CD1c-positive myeloid dendritic cell (primary cell): ENCODE data around the gene MESP2.

Experiments used
- DNase-seq: peaks from one replicate; pipeline ENCODE4 v3.0.0-alpha.2; 2016; ENCODE audit errors: extremely low spot score

Gene MESP2

GRCh38 chr15:89755701-89756100, 20.4 kb upstream of the MESP2 start:
- DNase-seq: no peak

DNA sequence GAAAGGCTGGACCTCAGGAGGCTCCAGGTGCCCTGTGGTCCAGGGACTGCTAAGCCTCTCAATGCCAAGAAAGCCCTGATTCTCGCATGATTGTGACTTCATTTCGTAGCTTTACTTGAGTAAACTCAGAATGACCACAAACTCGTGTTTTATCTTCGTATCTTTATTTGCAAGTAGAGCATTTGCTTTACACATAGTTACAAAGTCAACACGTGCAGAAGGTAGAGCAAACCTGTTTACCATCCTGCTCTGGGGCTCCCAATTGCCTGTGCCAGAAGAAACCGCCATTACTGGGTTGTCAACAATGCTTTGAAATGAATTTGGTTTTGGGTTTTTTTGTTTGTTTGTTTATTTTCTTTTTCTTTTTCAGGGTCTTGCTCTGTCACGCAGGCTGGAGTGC, 19.2 kb upstream of the MESP2 start:
- no peak for DNase-seq

- DNase-seq: no peak
Observed at GRCh38 chr15:89758283-89758682, 17.8 kb upstream of the MESP2 start.

DNA sequence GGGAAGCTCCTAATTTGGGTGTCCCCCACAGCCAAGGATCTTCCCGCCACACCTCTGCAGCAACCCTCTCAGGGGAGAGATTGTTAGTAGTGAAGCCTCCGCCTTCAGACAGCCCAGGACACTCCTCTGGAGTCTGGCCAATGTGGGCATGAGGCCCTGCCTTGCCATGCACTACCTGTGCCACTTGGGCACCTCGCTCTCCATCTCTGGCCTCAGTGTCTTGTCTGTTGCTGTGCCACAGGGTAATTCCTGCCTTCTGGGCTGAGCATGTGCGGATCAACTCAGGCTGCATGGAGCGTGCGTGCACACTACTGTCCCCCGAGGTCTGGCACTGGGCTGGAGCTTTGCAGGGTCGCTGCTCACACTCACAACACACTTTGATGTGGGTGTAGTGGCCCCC, 17.2 kb upstream of the MESP2 start:
- no peak for DNase-seq

DNA sequence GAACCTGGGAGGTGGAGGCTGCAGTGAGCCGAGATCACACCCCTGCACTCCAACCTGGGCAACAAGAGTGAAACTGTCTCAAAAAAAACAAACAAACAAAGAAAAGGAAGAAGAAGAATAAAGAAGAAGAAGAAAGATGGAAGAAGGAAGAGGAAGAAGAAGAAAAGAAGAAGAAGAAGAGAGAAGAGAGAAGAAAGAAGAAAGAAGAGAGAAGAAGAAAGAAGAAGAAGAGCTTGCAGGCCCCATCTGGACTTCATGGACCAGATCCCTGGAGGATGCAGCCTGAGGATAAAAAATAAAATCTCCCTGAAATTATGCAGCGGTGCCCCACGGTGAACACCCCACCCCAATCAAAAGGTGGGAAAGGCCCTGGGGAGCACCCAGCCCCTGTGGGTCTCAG, 16.3 kb upstream of the MESP2 start:
- DNase-seq: no peak

GRCh38 chr15:89760303-89761008, 15.7 kb upstream of the MESP2 start:
- peak; percentile 87 for DNase-seq

DNA sequence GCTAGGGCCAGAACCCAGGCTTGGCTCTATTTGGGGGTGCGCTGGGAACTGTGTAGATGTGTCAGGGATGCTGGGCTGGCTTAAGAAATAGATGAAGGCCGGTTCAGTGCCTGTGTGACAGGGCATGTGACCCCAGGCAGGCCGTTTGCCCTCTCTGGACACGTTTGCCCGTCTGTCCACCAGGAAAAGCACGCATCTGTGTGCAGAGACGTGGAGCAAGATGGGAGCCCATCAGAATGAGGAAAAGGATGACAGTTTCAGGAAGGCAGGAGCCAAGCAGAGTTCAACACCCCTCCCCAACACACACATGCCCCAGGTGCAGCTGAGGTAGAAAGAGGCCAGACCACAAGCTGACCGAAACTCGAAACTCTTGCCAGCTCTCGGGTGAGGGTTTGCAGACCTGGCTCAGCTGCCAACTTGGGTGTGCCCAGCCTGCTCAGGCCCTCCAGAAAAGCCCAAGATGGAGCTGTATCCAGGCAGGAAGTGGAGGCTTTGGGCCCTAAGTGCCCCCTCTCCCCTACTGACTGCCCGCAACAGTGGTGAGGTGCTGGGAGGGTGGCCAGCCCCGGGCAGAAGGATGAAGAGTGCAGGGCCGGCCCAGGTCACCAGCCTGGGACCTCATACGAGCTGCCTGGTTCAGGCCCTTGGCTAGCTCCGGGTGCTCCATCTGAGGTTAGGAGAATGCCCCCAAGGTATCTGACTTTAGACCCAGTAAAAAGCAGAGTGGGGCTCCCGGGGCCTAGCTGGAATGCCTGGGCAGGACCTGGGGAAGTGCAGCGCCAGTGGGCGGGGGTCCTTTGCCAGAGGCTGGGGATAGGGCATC, 14.9 kb upstream of the MESP2 start:
- no peak for DNase-seq

DNA sequence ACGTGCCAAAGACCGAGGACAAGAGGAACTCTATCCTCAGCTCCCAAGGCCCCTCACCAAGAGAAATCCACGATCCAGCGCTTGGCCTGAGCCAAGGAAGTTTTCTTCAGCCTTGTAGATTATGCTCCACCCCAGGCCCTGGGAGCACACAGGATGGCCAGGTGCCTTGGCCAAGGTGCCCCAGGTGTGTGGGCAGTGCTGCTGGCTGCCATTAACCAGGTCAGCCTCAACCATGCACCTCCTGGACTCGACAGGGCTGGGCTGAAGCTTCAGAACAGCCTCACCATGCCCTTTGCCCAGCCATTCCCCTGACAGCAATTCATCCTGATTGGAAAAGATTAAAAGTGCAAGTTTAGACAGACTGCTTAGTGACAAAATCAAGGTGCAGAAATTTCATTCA, 14.2 kb upstream of the MESP2 start:
- DNase-seq: no peak

- DNase-seq: no peak
Observed at GRCh38 chr15:89765694-89766093, 10.4 kb upstream of the MESP2 start.

- DNase-seq: no peak
Observed at GRCh38 chr15:89766357-89767311, 9.5 kb upstream of the MESP2 start.

DNA sequence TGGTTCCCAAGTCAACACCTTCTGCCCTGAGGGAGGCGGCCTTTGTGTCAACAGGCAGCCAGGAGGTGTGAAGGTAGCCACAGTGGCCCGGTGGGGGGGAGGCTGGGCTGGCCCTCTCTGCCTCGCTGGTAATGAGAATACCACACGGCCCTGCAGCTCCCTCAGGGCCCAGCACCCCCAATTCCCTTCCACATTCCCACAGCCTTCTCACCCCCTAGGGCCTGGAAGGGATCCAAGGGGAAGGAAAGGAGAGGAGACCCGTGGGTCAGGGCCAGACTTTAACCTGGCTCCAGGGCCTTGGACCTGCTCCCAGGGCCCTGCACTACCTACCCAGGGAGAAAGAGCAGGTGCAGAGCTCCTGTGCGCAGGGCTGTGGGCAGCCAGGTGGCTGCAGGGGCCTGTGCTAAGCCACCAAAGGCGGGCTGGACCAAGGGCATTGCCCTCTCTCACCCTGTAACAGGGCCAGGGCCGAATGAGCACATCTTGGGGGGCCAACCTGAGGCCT, 8.7 kb upstream of the MESP2 start:
- no peak for DNase-seq

DNA sequence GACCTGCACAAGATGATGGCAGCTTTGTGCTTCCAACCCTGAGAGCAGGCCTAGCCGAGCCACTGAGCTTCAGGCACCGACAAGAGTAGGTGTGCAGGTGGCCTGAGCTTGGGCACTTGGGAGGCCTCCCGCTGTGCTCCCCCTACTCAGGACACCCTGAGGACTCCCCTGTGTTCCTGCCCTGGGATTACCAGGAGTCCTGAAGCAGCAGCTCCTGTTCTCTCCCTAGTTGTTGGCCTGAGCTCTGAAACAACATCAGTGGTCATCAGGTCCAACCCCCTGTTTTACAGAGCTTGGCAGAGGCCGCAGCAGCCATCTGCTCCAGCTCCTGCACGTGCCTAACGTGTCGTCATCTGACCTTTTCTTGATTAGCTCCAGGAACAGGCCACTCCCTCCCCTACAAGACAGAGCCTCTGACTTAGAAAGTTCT, 8.0 kb upstream of the MESP2 start:
- no peak for DNase-seq

DNA sequence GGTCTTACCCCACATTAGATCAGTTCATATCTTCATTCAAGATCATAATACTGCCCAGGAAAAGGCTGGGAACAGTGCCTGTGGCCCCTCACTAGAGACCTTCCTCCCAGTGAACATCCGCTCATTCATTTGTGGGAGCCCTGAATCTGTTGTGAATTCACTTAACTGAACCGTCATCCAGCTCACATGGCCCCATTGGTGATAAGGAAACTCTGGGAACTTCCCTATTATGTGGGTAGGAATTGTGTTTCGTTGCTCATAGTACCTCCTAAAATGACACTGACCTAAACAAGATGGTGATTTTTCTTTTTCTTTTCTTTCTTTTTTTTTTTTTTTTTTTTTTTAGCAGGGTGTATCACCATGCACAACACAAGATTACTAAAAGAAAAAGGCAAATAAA, 6.8 kb upstream of the MESP2 start:
- DNase-seq: peak; percentile 72

- no peak for DNase-seq
Observed at GRCh38 chr15:89770041-89770440, 6.1 kb upstream of the MESP2 start.

DNA sequence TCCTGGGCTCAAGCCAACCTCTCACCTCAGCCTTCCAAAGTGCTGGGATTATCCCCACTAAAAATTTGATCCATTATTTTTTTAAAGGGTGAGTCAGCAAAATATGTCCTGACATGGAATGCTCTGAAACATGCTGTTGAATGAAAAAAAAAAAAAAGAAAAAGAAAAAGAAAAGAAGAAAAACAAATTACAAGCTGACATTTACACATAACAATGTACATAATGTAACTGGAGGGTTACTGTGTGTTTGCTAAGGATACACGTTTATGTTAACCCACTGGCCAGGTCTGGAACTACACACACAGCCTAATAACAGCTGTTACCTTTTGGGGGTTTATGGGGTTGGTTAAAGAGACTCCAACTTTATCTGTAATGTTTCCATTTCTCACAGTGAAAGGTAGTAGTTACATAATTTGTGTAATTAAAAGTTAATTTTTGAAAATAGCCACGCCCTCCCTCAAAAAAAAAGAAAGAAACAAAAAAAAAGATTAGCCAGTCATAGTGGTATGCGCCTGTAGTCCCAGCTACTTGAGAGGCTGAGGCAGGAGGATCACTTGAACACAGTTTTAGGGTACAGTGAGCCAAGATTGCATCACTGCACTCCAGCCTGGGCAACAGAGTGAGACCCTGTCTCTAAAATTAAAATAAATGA, 3.1 kb upstream of the MESP2 start:
- no peak for DNase-seq

- no peak for DNase-seq
Observed at GRCh38 chr15:89774492-89774891, 1.6 kb upstream of the MESP2 start.

GRCh38 chr15:89775815-89776214, 317 bp upstream of the MESP2 start:
- no peak for DNase-seq

DNA sequence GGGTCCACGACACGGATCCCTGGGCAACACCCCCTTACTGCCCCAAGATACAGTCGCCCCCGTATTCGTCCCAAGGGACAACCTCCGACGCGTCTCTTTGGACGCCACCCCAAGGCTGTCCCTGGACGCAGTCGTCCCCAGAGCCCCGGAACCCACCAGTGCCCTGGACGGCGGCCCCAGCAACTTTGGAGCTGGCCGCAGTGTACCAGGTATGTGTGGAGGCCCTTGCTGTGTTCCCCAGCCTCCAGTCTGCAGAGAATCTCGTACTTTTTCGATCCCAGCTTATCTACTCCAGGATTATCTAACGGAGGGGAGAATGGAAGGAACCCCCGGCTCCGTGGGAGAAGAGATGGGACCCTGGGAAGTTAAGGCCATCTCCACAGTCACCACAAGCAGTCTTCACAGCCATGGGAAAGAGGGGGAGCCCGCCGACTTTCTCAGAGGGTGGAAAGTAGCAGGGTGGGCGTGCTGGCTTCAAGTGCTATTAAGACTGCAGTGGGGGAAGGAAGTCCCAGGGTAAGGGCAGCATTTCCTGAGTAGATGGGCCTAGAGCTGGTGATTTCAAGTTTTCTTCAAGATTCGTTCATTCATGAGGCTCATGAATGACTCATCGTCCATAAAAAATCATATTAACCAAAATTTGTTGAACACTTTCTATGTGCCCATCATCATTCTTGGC, 1.1 kb downstream of the MESP2 start:
- no peak for DNase-seq

- DNase-seq: no peak
Observed at GRCh38 chr15:89777782-89778380, 1.7 kb downstream of the MESP2 start.

GRCh38 chr15:89778861-89779260, 2.7 kb downstream of the MESP2 start:
- no peak for DNase-seq
